Adrenal gland (tissue), 12 donors: ENCODE measurements around the gene STX8. TPM values are rescaled to one million over a fixed set of nuclear protein-coding genes. Genes with fewer than 3 reads are reported as not detected.

Experiments
- DNase-seq, 7 donors: peaks; one replicate each; pipeline ENCODE4 v3.0.0-alpha.2; 2019 to 2020
- H3K27ac ChIP-seq, 5 donors: fragments of 200-600 bp; sonication (generic) in 4 of 5; 1 replicate in 3 of 5; 2 replicates in 2 of 5; pipeline versions ENCODE4 v1.5.1 to v1.8.0; 2016 to 2020; ENCODE audit warnings: mild to moderate bottlenecking in 1 of 5
- H3K27me3 ChIP-seq: fragments of 200-600 bp; 2 replicates; pipeline ENCODE4 v1.8.0; 2021
- H3K36me3 ChIP-seq, 2 donors: fragments of 200-600 bp; replicated peaks in 1 of 2; 1 replicate in 1 of 2; 2 replicates in 1 of 2; pipeline versions ENCODE4 v1.5.1 to v1.8.0; 2018 to 2022
- H3K4me1 ChIP-seq, 2 donors: fragments of 200-600 bp; replicated peaks in 1 of 2; 1 replicate in 1 of 2; 2 replicates in 1 of 2; pipeline versions ENCODE4 v1.5.1 to v1.8.0; 2018 to 2021
- H3K4me3 ChIP-seq, 4 donors: fragments of 200-600 bp; sonication (generic) in 3 of 4; one replicate each; pipeline ENCODE4 v1.5.1; 2016 to 2018
- H3K9me3 ChIP-seq, 3 donors: fragments of 200-600 bp; sonication (generic) in 1 of 3; replicated peaks in 1 of 3; 1 replicate in 2 of 3; 2 replicates in 1 of 3; pipeline versions ENCODE4 v1.5.1 to v1.8.0; 2016 to 2021
- CTCF ChIP-seq, 6 experiments: fragments of 450-650 bp in 4 of 6; fragments of 200-600 bp in 2 of 6; sonication (generic) in 1 of 6; IDR thresholded peaks; 1 replicate in 5 of 6; 2 replicates in 1 of 6; pipeline versions ENCODE4 v1.5.1 to v1.8.0; 2016 to 2021; ENCODE audit warnings: antibody characterized with exemption in 6 of 6, mild to moderate bottlenecking in 2 of 6, moderate library complexity in 1 of 6
- POLR2A ChIP-seq, 2 donors: fragments of 450-650 bp; IDR thresholded peaks; one replicate each; pipeline ENCODE4 v1.6.1; 2017; ENCODE audit warnings: antibody characterized with exemption in 2 of 2, mild to moderate bottlenecking in 2 of 2, moderate library complexity in 1 of 2
- WGBS, 4 donors: extraction: QIAGEN DNeasy Blood & Tissue Kit in 2 of 4; methylation state at CpG; one replicate each; pipeline versions ENCODE4 v1.1.5 to v1.1.7; 2013 to 2017; 5-methylcytosine and 5-hydroxymethylcytosine counted together
- intact Hi-C, 2 donors: fragments of 100-400 bp; cut with DNase I; formaldehyde crosslinking; loops; one replicate each; pipeline versions ENCODE4 v1.14.1 to v1.15.0; 2022 to 2023
- polyA plus RNA-seq, 3 donors: library from polyadenylated mRNA; stranded (reverse); fragments of 200-250 nt in 2 of 3; fragments of 350-450 nt in 1 of 3; fragmentation: Illumina TruSeq in 1 of 3; extraction: RNeasy Lipid Tissue Mini Kit (QIAGEN cat#74804) in 1 of 3; gene quantifications; one replicate each; pipeline ENCODE4 v1.2.3, GENCODE V29; 2013 to 2014
- total RNA-seq, 9 donors: library from RNA; depleted of rRNA in 4 of 9; stranded (reverse); fragments of >200 nt in 4 of 9; fragments of 120-200 nt in 1 of 9; fragmentation: NEBNext Ultra II Directional in 1 of 9; extraction: Animal tissue kit (Norgen Biotek cat#: 25700) in 1 of 9; gene quantifications; one replicate each; pipeline versions ENCODE4 v1.1.0 to v1.2.4, GENCODE V29; 2013 to 2023
- donor health status: healthy with polysubstance abuse.
- donor health status: Bipolar disorder and iron deficiency.
- donor health status: DM: yes; HTN: yes; CAD: no.
- donor health status: DM: no; HTN: no; CAD: no.
- donor health status: DM: no; HTN: no; CAD: no.
- donor health status: DM: yes; HTN: yes; CAD: no.

The STX8 gene
- total and polyA plus RNA-seq, 12 donors, result 21.9 to 94.1 (median 72.3) TPM

GRCh38 chr17:9321890-9322289, 253.7 kb downstream of the STX8 start:
- WGBS, 4 donors, result 87 to 94% (median 94%) methylated on average over 5 of the region's 5 CpGs
- H3K4me1 ChIP-seq, result no peaks in the 10 kb centered on the region
- TF ChIP-seq POLR2A (IDR thresholded peaks at IDR 0.05) (no peak), CTCF (IDR thresholded peaks at IDR 0.05) (no peak)
- intact Hi-C loops, result no loop called here
- H3K27ac ChIP-seq, result no peak overlapping the region
- H3K4me3 ChIP-seq, result no peak overlapping the region
- no peaks in the 10 kb centered on the region for H3K36me3 ChIP-seq
- H3K27me3 ChIP-seq, result no peaks in the 10 kb centered on the region
- DNase-seq, result no peak
- no peaks in the 10 kb centered on the region for H3K9me3 ChIP-seq

GRCh38 chr17:9315360-9315759, 260.3 kb downstream of the STX8 start:
- intact Hi-C loops, result no loop called here
- no peaks in the 10 kb centered on the region for H3K27me3 ChIP-seq
- no peak overlapping the region for H3K27ac ChIP-seq
- no peak for TF ChIP-seq CTCF (IDR thresholded peaks at IDR 0.05)
- no peak for TF ChIP-seq POLR2A (IDR thresholded peaks at IDR 0.05)
- no peak for DNase-seq
- no peaks in the 10 kb centered on the region for H3K4me1 ChIP-seq
- H3K9me3 ChIP-seq, result no peaks in the 10 kb centered on the region
- WGBS, 4 donors, result 98% methylated on average over 5 of the region's 5 CpGs
- no peak overlapping the region for H3K4me3 ChIP-seq
- H3K36me3 ChIP-seq, result no peaks in the 10 kb centered on the region

GRCh38 chr17:9313346-9313745, 262.3 kb downstream of the STX8 start:
- H3K4me3 ChIP-seq, result no peak overlapping the region
- H3K27ac ChIP-seq, result no peak overlapping the region
- no peaks in the 10 kb centered on the region for H3K36me3 ChIP-seq
- no peak for TF ChIP-seq CTCF (IDR thresholded peaks at IDR 0.05)
- TF ChIP-seq POLR2A (IDR thresholded peaks at IDR 0.05), result no peak
- H3K9me3 ChIP-seq, result no peaks in the 10 kb centered on the region
- WGBS, 4 donors, result 93 to 100% (median 97%) methylated on average over 3 to 4 of the region's 4 CpGs
- H3K4me1 ChIP-seq, result no peaks in the 10 kb centered on the region
- intact Hi-C loops, result no loop called here
- no peaks in the 10 kb centered on the region for H3K27me3 ChIP-seq
- no peak for DNase-seq

- 79 to 87% (median 84%) methylated on average over 6 of the region's 6 CpGs for WGBS, 4 donors
Observed at GRCh38 chr17:9309216-9309615, 266.4 kb downstream of the STX8 start.

More at GRCh38 chr17:9309216-9309615, 266.4 kb downstream of the STX8 start:
- DNase-seq, result no peak
- TF ChIP-seq POLR2A (IDR thresholded peaks at IDR 0.05), result no peak
- no peak for TF ChIP-seq CTCF (IDR thresholded peaks at IDR 0.05)
- H3K4me1 ChIP-seq, result no peaks in the 10 kb centered on the region
- H3K27ac ChIP-seq, result no peak overlapping the region
- no peak overlapping the region for H3K4me3 ChIP-seq
- intact Hi-C loops, result no loop called here
- no peaks in the 10 kb centered on the region for H3K36me3 ChIP-seq
- no peaks in the 10 kb centered on the region for H3K9me3 ChIP-seq
- H3K27me3 ChIP-seq, result no peaks in the 10 kb centered on the region
